Gastrocnemius medialis (tissue), 4 donors: ENCODE data around the gene ITGB1.

Experiments
- CTCF ChIP-seq, 5 experiments: fragments of 450-650 bp in 3 of 5; fragments of 200-600 bp in 2 of 5; sonication (generic) in 2 of 5; IDR thresholded peaks in 4 of 5; conservative IDR thresholded peaks in 1 of 5; 1 replicate in 4 of 5; 2 replicates in 1 of 5; pipeline ENCODE4 v1.5.1; 2016 to 2019; ENCODE audit warnings: antibody characterized with exemption in 5 of 5, mild to moderate bottlenecking in 3 of 5, moderate library complexity in 3 of 5
- POLR2A ChIP-seq, 2 donors: fragments of 450-650 bp; IDR thresholded peaks; one replicate each; pipeline ENCODE4 v1.6.1; 2017; ENCODE audit warnings: antibody characterized with exemption in 2 of 2, mild to moderate bottlenecking in 2 of 2, moderate library complexity in 2 of 2

GRCh38 chr10:32995066-32995622, 37.1 kb upstream of the ITGB1 start:
- TF ChIP-seq CTCF (IDR thresholded peaks at IDR 0.05 in 4 of 5, conservative IDR thresholded peaks at IDR 0.05 in 1 of 5) (no peak), POLR2A (IDR thresholded peaks at IDR 0.05) (no peak)
